ENCODE measurements around the gene WNT5A.
A peak's percentile ranks its signal among the peaks of the same experiment; 100 is the strongest.

WNT5A gene

DNA sequence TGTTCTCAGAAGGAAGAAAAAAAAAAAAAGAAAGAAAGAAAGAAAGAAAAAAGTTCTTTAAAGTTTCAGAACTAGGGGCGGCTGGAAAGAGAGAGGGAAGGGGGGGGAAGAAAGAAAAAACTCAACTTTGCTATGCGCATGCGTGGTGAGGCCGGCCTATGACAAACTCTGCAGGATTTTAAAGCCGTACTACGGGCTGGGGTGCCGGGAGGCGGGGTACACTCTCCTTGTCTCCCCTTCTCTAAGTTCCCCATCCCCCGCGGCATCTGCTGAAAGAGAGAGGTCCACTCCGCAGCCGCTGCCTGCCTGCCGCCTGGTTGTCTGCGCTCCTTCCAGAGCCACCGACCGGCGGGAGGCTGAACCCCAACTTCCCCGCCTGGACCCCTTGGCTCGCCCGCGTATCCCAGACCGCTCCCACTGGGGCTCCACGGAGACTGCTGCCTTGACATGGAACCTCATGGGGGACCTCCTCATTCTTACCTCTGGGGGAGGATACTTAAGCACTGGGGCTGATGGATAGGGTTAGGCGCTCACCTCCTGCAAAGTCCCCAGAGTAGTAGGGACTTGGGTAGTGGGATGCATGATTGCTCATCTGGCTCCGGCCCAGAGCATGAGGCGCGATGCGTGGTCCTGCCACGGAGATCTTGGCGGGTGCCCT lies 1.4 kb upstream of the WNT5A start:
- DNase-seq (ENCODE audit: extremely low read depth, low read depth): no peak
- TF ChIP-seq, protein P1, sequence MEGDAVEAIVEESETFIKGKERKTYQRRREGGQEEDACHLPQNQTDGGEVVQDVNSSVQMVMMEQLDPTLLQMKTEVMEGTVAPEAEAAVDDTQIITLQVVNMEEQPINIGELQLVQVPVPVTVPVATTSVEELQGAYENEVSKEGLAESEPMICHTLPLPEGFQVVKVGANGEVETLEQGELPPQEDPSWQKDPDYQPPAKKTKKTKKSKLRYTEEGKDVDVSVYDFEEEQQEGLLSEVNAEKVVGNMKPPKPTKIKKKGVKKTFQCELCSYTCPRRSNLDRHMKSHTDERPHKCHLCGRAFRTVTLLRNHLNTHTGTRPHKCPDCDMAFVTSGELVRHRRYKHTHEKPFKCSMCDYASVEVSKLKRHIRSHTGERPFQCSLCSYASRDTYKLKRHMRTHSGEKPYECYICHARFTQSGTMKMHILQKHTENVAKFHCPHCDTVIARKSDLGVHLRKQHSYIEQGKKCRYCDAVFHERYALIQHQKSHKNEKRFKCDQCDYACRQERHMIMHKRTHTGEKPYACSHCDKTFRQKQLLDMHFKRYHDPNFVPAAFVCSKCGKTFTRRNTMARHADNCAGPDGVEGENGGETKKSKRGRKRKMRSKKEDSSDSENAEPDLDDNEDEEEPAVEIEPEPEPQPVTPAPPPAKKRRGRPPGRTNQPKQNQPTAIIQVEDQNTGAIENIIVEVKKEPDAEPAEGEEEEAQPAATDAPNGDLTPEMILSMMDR (IDR thresholded peaks at IDR 0.05; ENCODE audit: low read depth, low read length, missing control alignments): no peak
- peak overlapping the region; percentile 88 for H3K4me3 ChIP-seq (replicated peaks; ENCODE audit: low read depth, low read length)

DNA sequence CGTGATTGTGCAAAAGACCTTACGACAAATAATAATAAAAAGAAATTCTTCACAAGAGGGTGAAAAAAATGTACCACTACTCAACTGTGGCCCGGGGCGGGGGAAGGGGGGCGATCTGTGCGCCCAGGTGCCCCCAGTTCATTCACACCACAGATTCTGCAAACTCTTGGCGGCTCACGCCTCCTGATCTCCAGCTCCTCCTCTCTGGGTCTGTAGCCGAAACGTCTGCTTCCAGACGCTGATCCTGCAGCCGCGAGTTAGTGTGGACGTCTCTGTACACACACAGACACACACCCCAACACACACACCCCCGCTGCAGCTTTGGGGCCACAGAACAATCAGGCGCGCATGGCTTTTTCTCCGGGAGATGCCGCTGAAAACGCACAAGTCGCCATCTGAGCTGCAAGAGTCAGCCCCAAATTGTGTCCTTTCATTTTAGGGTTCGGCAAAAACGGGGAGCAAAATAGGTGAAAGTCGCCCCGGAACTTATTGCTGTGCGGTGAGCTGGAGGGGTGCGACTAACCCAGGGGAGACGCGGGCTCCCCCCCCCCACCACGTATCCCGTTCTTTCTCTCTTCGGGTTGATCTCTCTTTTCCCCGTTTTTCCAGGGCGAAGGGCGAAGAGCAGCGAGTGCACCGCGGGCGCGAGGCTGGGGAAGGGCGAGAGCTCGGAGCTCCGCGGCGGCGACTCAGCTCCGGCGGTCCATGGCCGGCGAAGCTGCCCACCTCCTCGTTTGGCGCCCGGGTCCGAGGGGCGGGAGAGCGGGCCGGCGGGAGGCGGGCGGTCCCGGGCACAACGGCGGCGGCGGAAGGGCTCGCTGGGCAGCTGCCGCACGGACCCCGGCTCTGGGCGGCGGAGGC lies 505 bp upstream of the WNT5A start:
- H3K4me3 ChIP-seq (replicated peaks; ENCODE audit: low read depth, low read length): peak overlapping the region; percentile 88
- TF ChIP-seq, protein P1 (IDR thresholded peaks at IDR 0.05; ENCODE audit: low read depth, low read length, missing control alignments): no peak
- no peak for DNase-seq (ENCODE audit: extremely low read depth, low read depth)

DNA sequence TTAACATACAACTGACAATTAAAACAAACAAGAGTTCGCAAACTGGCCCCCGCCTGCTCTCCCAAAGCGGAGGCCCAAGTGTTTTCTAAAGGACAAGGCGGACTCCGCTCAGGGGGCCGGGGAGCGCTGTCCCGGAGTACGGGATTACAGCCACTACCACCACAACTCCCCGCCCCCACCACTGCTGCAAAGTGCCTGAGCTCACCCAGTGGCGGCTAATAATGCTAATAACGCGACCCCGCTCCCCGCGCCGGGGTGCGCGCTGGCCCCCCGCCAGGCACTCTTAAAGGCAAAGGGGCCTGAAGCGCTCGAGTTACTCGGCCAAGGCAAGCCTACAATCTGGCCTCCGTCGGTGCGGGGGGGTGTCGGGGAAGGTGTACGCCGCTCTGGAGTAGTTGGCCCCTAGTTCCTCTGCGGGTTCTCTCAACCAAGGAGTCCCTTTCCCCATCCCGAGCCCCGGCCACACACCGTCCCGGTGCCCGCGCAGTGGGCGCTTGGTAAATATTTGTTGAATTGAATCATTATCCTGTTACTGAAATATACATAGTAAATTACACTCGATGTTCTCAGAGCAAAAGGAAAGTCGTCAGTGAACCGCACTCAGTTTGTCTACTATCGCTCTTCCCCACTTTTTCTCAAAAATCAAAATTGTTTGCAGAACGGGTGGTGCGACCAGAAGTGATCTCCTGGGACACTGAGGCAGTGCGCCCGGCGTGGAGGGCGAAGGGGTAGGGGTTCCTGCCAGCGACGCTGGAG lies 827 bp downstream of the WNT5A start:
- TF ChIP-seq, protein P1 (IDR thresholded peaks at IDR 0.05; ENCODE audit: low read depth, low read length, missing control alignments): no peak
- H3K4me3 ChIP-seq (replicated peaks; ENCODE audit: low read depth, low read length): peak overlapping the region; percentile 88
- no peak for DNase-seq (ENCODE audit: extremely low read depth, low read depth)

DNA sequence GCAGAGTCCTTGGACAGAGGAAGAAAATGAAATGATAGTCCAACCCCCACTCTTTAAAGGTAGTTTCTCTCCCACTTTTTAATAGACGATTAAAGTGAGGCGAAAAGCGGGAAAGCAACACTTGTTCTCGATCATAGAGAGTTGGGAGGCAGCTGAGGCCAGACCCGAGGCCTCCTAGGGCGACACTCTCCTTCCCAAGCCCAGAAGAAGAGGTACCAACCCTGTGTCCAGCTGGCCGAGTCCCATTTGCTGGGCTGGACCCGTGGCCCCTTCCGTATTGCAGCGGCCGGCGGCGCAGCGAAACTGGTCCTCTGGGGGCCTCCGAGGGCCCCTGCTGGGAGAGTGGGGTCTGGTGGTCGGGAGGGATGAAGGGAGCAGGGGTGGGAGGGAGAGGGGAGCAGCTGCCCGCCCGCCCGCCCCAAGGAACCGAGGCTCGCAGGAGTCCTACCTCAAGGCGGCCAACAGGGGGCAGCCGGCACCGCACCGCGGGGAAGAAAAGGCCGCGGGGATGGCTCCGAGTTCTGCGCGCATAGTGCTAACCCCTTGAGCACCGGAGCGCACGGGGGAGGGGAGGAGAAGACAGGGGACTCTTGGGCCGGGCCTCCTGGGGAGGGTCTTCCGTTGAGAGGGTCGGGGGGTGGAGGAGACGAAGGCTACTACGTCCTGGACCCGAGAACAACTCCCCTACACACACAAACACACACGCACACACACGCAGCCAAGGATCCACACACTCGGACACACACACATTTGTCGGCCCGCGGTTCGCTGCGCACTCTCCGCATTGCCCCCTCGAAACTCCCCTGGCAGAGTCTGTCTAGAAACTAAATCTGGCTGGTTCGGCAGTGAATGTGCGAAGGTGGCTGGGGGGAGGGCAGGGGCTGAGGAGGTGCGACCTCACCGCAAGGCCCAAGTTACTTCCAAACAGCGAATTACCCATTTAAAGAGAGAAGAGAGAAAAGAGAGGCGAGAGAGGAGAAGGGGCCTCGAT lies 2.0 kb downstream of the WNT5A start:
- TF ChIP-seq, protein P1 (IDR thresholded peaks at IDR 0.05; ENCODE audit: low read depth, low read length, missing control alignments): peak; percentile 69
- peak overlapping the region; percentile 88 for H3K4me3 ChIP-seq (replicated peaks; ENCODE audit: low read depth, low read length)
- DNase-seq (ENCODE audit: extremely low read depth, low read depth): no peak

DNA sequence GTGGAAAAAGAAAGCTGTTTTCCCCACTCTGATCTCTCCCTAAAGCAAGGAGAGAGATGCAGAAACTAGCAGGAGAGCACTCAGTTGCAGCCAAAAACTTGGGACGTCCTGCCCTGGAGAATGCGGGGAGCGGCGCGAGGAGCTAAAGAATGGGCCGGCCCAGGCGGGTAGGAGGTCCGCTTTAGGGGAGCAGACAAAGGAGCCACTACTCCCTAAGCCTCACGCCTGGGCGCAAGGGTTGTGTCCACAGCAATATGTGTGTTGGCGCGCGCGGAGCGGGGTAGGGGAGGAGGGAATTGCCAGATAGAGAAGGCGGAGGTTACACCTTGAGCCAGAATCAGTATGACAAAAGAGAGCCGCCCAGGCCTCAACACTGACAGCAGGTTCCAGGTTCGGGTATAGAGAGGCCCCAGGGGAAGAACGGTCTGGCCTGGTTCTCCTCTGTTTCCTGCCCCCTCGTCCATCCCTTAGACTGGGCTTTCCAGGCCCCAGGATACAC lies 2.9 kb downstream of the WNT5A start:
- DNase-seq (ENCODE audit: extremely low read depth, low read depth): no peak
- TF ChIP-seq, protein P1 (IDR thresholded peaks at IDR 0.05; ENCODE audit: low read depth, low read length, missing control alignments): no peak
- peak overlapping the region; percentile 88 for H3K4me3 ChIP-seq (replicated peaks; ENCODE audit: low read depth, low read length)
